Common myeloid progenitor, CD34-positive (primary cell): ENCODE data around the gene CHODL.
A peak's percentile ranks its signal among the peaks of the same experiment; 100 is the strongest.

Source experiments
- CTCF ChIA-PET: fragments of 350-600 bp; sonication (Branson Sonifier 250); formaldehyde crosslinking; loops from one replicate; lab custom pipeline; 2021; ENCODE audit warnings: antibody characterized with exemption; lab: Charles Lee
- POLR2A ChIA-PET: fragments of 350-600 bp; sonication (Branson Sonifier 250); formaldehyde crosslinking; loops from one replicate; lab custom pipeline; 2021; ENCODE audit warnings: antibody characterized with exemption; lab: Charles Lee
- DNase-seq, 3 donors: peaks; one replicate each; pipeline versions ENCODE4 v3.0.0 to v3.0.0-alpha.2; 2013
- H3K27ac ChIP-seq, 2 experiments: 1 replicate in 1 of 2; 2 replicates in 1 of 2; pipeline ENCODE4 v1.7.0; 2013; ENCODE audit warnings: inconsistent platforms in 2 of 2, low read length in 2 of 2, mild to moderate bottlenecking in 2 of 2, low read depth in 1 of 2, moderate library complexity in 1 of 2; ENCODE audit not compliant: severe bottlenecking in 2 of 2, insufficient read depth in 1 of 2, poor library complexity in 1 of 2
- H3K27me3 ChIP-seq, 5 experiments: replicated peaks in 2 of 5; 1 replicate in 3 of 5; 2 replicates in 2 of 5; pipeline versions ENCODE4 v1.6.1 to v1.7.0; 2013; ENCODE audit warnings: low read length in 4 of 5, mild to moderate bottlenecking in 2 of 5, moderate library complexity in 2 of 5, inconsistent platforms in 1 of 5; ENCODE audit not compliant: insufficient read depth in 5 of 5, control insufficient read depth in 4 of 5
- H3K36me3 ChIP-seq, 4 experiments: 1 replicate in 2 of 4; 2 replicates in 2 of 4; pipeline versions ENCODE4 v1.6.1 to v1.7.0; 2013; ENCODE audit warnings: low read length in 3 of 4, control low read depth in 1 of 4, mild to moderate bottlenecking in 1 of 4; ENCODE audit not compliant: control insufficient read depth in 4 of 4, insufficient read depth in 4 of 4
- H3K4me1 ChIP-seq, 4 experiments: 1 replicate in 3 of 4; 2 replicates in 1 of 4; pipeline versions ENCODE4 v1.6.1 to v1.7.1; 2013; ENCODE audit warnings: low read length in 3 of 4, mild to moderate bottlenecking in 3 of 4, control low read depth in 1 of 4, inconsistent platforms in 1 of 4, moderate library complexity in 1 of 4; ENCODE audit not compliant: control insufficient read depth in 4 of 4, insufficient read depth in 4 of 4; ENCODE audit errors: control extremely low read depth in 1 of 4
- H3K4me3 ChIP-seq, 7 experiments: 1 replicate in 4 of 7; 2 replicates in 3 of 7; pipeline versions ENCODE4 v1.5.1 to v1.7.0; 2013; ENCODE audit warnings: mild to moderate bottlenecking in 7 of 7, low read length in 6 of 7, moderate library complexity in 6 of 7, inconsistent platforms in 2 of 7, low read depth in 2 of 7, control low read depth in 1 of 7; ENCODE audit not compliant: insufficient read depth in 4 of 7, control insufficient read depth in 1 of 7; ENCODE audit errors: extremely low read depth in 1 of 7
- H3K9me3 ChIP-seq, 5 experiments: 1 replicate in 4 of 5; 2 replicates in 1 of 5; pipeline versions ENCODE4 v1.6.1 to v1.7.1; 2013; ENCODE audit warnings: low read length in 4 of 5, mild to moderate bottlenecking in 2 of 5, inconsistent platforms in 1 of 5, low read depth in 1 of 5, moderate library complexity in 1 of 5; ENCODE audit not compliant: control insufficient read depth in 4 of 5, insufficient read depth in 2 of 5; ENCODE audit errors: control extremely low read depth in 1 of 5
- WGBS: methylation state at CpG from one replicate; pipeline ENCODE4 v1.1.5; 2013; ENCODE audit not compliant: insufficient coverage; 5-methylcytosine and 5-hydroxymethylcytosine counted together

CHODL gene

GRCh38 chr21:18245464-18245967, 883 bp downstream of the CHODL start:
- Histone ChIP-seq H3K4me1 (peaks cover 2 to 19% (median 13%) of the 10 kb centered on the region in 4 experiments), H3K36me3 (no peaks in the 10 kb centered on the region), H3K4me3 (peak overlapping the region; percentile 40 to 81 (median 65)), H3K27me3 (peaks cover 0 to 25% (median 11%) of the 10 kb centered on the region in 5 experiments), H3K9me3 (no peaks in the 10 kb centered on the region), H3K27ac (no peak overlapping the region)
- CTCF ChIA-PET, result interaction anchor here (1.1 kb wide), 1 partner anchor 9 kb away, joined by 5 read pairs; no protein-coding TSS in a partner anchor
- POLR2A ChIA-PET, result interaction anchor here (0.5 kb wide), 1 partner anchor 323 kb away, joined by 4 read pairs; no protein-coding TSS in a partner anchor
- peak in 2 of 3 donors; percentile 60 to 68 for DNase-seq
- 10% methylated on average over 20 of the region's 22 CpGs for WGBS

GRCh38 chr21:18248171-18248570, 3.5 kb downstream of the CHODL start:
- no peaks in the 10 kb centered on the region for H3K36me3 ChIP-seq
- H3K4me3 ChIP-seq, result no peak overlapping the region
- no peak overlapping the region for H3K27ac ChIP-seq
- no peaks in the 10 kb centered on the region for H3K9me3 ChIP-seq
- peaks cover 0 to 25% (median 11%) of the 10 kb centered on the region in 5 experiments for H3K27me3 ChIP-seq
- ChIA-PET CTCF (no interaction called here), POLR2A (no interaction called here)
- no CpG with 5 or more reads among the region's 1 CpG for WGBS
- peaks cover 2 to 19% (median 13%) of the 10 kb centered on the region in 4 experiments for H3K4me1 ChIP-seq
- no peak for DNase-seq

GRCh38 chr21:18249672-18250071, 5.0 kb downstream of the CHODL start:
- DNase-seq, result no peak
- Histone ChIP-seq H3K27me3 (peaks cover 0 to 17% (median 6%) of the 10 kb centered on the region in 5 experiments), H3K4me1 (peaks cover 0 to 11% (median 10%) of the 10 kb centered on the region in 4 experiments), H3K27ac (no peak overlapping the region), H3K4me3 (no peak overlapping the region), H3K9me3 (no peaks in the 10 kb centered on the region), H3K36me3 (no peaks in the 10 kb centered on the region)
- POLR2A ChIA-PET, result no interaction called here
- WGBS, result 100% methylated on average over 1 of the region's 2 CpGs
- CTCF ChIA-PET, result no interaction called here

GRCh38 chr21:18251065-18251464, 6.4 kb downstream of the CHODL start:
- H3K27me3 ChIP-seq, result peaks cover 0 to 4% (median 0%) of the 10 kb centered on the region in 5 experiments
- H3K36me3 ChIP-seq, result no peaks in the 10 kb centered on the region
- no peaks in the 10 kb centered on the region for H3K4me1 ChIP-seq
- H3K9me3 ChIP-seq, result no peaks in the 10 kb centered on the region
- DNase-seq, result peak in 2 of 3 donors; percentile 9 to 28
- POLR2A ChIA-PET, result no interaction called here
- no peak overlapping the region for H3K4me3 ChIP-seq
- CTCF ChIA-PET, result no interaction called here
- H3K27ac ChIP-seq, result no peak overlapping the region

- ChIA-PET CTCF (interaction anchor here (0.6 kb wide), 1 partner anchor 575 kb away, joined by 3 read pairs; no protein-coding TSS in a partner anchor), POLR2A (no interaction called here)
- Histone ChIP-seq H3K27ac (no peak overlapping the region), H3K27me3 (no peaks in the 10 kb centered on the region), H3K9me3 (no peaks in the 10 kb centered on the region), H3K36me3 (no peaks in the 10 kb centered on the region), H3K4me3 (no peak overlapping the region), H3K4me1 (no peaks in the 10 kb centered on the region)
- WGBS, result 95% methylated on average over 3 of the region's 4 CpGs
- no peak for DNase-seq
These were observed 7.6 kb downstream of the CHODL start for GRCh38 chr21:18252256-18252655.

- POLR2A ChIA-PET, result no interaction called here
- Histone ChIP-seq H3K4me1 (no peaks in the 10 kb centered on the region), H3K4me3 (no peak overlapping the region), H3K27ac (no peak overlapping the region), H3K27me3 (no peaks in the 10 kb centered on the region), H3K36me3 (no peaks in the 10 kb centered on the region), H3K9me3 (no peaks in the 10 kb centered on the region)
- WGBS, result 88% methylated on average over 4 of the region's 5 CpGs
- DNase-seq, result no peak
- CTCF ChIA-PET, result interaction anchor here (0.6 kb wide), 1 partner anchor 575 kb away, joined by 3 read pairs; no protein-coding TSS in a partner anchor
These were observed 8.0 kb downstream of the CHODL start for GRCh38 chr21:18252680-18253079.

GRCh38 chr21:18253221-18253620, 8.6 kb downstream of the CHODL start:
- ChIA-PET CTCF (no interaction called here), POLR2A (no interaction called here)
- DNase-seq, result no peak
- Histone ChIP-seq H3K27ac (no peak overlapping the region), H3K36me3 (no peaks in the 10 kb centered on the region), H3K9me3 (no peaks in the 10 kb centered on the region), H3K27me3 (no peaks in the 10 kb centered on the region), H3K4me1 (no peaks in the 10 kb centered on the region), H3K4me3 (no peak overlapping the region)
- no CpG with 5 or more reads among the region's 2 CpGs for WGBS
